Vagina (tissue), 2 donors: ENCODE measurements around the gene SOX12. TPM values are rescaled to one million over a fixed set of nuclear protein-coding genes. Genes with fewer than 3 reads are reported as not detected.

Experiments
- DNase-seq, 2 donors: peaks; one replicate each; pipeline ENCODE4 v3.0.0-alpha.2; 2017; ENCODE audit errors: extremely low spot score in 2 of 2
- H3K27ac ChIP-seq: fragments of 200-600 bp; sonication (generic); one replicate; pipeline ENCODE4 v1.5.1; 2019
- H3K27me3 ChIP-seq: fragments of 200-600 bp; sonication (generic); one replicate; pipeline ENCODE4 v1.5.1; 2019
- H3K36me3 ChIP-seq, 2 donors: fragments of 200-600 bp; sonication (generic); one replicate each; pipeline ENCODE4 v1.5.1; 2017 to 2019
- H3K4me1 ChIP-seq: fragments of 200-600 bp; sonication (generic); one replicate; pipeline ENCODE4 v1.5.1; 2019
- H3K4me3 ChIP-seq, 2 donors: fragments of 200-600 bp; sonication (generic); 1 replicate in 1 of 2; 2 replicates in 1 of 2; pipeline ENCODE4 v1.5.1; 2016 to 2019
- H3K9me3 ChIP-seq: fragments of 200-600 bp; sonication (generic); one replicate; pipeline ENCODE4 v1.5.1; 2019
- POLR2A ChIP-seq, 2 donors: fragments of 450-650 bp; IDR thresholded peaks; one replicate each; pipeline ENCODE4 v1.6.1; 2017; ENCODE audit warnings: antibody characterized with exemption in 2 of 2, mild to moderate bottlenecking in 2 of 2, moderate library complexity in 2 of 2
- POLR2AphosphoS5 ChIP-seq, 2 donors: sonication (generic); formaldehyde crosslinking; IDR thresholded peaks; one replicate each; pipeline ENCODE4 v1.9.0; 2017; ENCODE audit warnings: antibody characterized with exemption in 2 of 2, mild to moderate bottlenecking in 2 of 2, low read depth in 1 of 2; ENCODE audit not compliant: insufficient read depth in 1 of 2
- intact Hi-C: fragments of 100-400 bp; cut with DNase I; formaldehyde crosslinking; loops from one replicate; pipeline ENCODE4 v1.15.1; 2023
- total RNA-seq: library from RNA; depleted of rRNA; stranded (reverse); fragments of >200 nt; gene quantifications from one replicate; pipeline ENCODE4 v1.2.3, GENCODE V29; 2016
- TF ChIP-seq, protein P1 (sequence below), 3 experiments: fragments of 450-650 bp in 2 of 3; fragments of 200-600 bp in 1 of 3; sonication (generic) in 1 of 3; IDR thresholded peaks; one replicate each; pipeline ENCODE4 v1.5.1; 2017 to 2019; ENCODE audit warnings: antibody characterized with exemption in 3 of 3, mild to moderate bottlenecking in 2 of 3, moderate library complexity in 2 of 3

The SOX12 gene
- total RNA-seq, 1 donor from 2014 or later = 4.4 TPM

DNA sequence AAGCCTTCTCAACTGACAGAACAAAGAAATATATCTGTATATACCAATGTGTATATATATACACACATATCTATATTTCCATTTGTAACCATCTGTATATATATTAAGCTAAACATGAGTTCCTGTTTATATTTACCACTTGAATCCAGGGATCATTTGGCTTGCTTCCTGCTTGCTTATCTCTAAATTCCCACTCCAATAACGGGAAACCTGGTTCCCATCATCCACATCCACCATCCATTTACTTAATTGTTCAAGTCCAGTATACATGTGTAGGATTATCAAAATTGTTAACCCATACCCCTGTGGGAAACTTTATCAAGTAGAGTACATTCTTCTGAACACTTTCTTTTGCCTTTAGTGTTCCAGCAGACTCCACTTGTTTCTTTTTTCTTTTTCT lies 12.5 kb upstream of the SOX12 start:
- Histone ChIP-seq H3K27me3 (no peaks in the 10 kb centered on the region), H3K4me3 (no peak overlapping the region), H3K27ac (no peak overlapping the region), H3K36me3 (no peaks in the 10 kb centered on the region), H3K9me3 (no peaks in the 10 kb centered on the region), H3K4me1 (peaks cover 25% of the 10 kb centered on the region)
- DNase-seq = no peak
- TF ChIP-seq, protein P1, sequence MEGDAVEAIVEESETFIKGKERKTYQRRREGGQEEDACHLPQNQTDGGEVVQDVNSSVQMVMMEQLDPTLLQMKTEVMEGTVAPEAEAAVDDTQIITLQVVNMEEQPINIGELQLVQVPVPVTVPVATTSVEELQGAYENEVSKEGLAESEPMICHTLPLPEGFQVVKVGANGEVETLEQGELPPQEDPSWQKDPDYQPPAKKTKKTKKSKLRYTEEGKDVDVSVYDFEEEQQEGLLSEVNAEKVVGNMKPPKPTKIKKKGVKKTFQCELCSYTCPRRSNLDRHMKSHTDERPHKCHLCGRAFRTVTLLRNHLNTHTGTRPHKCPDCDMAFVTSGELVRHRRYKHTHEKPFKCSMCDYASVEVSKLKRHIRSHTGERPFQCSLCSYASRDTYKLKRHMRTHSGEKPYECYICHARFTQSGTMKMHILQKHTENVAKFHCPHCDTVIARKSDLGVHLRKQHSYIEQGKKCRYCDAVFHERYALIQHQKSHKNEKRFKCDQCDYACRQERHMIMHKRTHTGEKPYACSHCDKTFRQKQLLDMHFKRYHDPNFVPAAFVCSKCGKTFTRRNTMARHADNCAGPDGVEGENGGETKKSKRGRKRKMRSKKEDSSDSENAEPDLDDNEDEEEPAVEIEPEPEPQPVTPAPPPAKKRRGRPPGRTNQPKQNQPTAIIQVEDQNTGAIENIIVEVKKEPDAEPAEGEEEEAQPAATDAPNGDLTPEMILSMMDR (IDR thresholded peaks at IDR 0.05) = no peak
- TF ChIP-seq POLR2AphosphoS5 (IDR thresholded peaks at IDR 0.05; ENCODE audit: insufficient read depth in 1 of 2, low read depth in 1 of 2) (no peak), POLR2A (IDR thresholded peaks at IDR 0.05) (no peak)
- intact Hi-C loops = no loop called here

DNA sequence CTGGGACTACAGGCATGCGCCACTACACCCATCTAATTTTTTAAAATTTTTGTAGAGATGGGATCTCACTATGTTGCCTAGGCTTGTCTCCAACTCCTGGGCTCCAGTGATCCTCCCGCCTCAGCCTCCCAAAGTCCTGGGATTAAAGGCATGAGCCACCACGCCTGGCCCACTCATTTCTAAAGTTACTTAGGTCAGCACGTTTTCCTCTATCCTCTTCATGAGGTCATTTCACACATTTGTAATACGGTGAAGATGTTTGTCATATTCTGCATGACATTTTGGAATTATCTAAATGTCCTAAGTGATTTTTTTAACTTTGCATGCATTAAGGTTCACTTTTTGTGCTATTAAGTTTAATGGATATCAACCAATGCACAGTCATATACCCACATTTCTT lies 11.9 kb upstream of the SOX12 start:
- TF ChIP-seq POLR2AphosphoS5 (IDR thresholded peaks at IDR 0.05; ENCODE audit: insufficient read depth in 1 of 2, low read depth in 1 of 2) (no peak), POLR2A (IDR thresholded peaks at IDR 0.05) (no peak)
- TF ChIP-seq, protein P1 (IDR thresholded peaks at IDR 0.05) = no peak
- H3K9me3 ChIP-seq = no peaks in the 10 kb centered on the region
- H3K27ac ChIP-seq = no peak overlapping the region
- peaks cover 25% of the 10 kb centered on the region for H3K4me1 ChIP-seq
- no peaks in the 10 kb centered on the region for H3K27me3 ChIP-seq
- no peak for DNase-seq
- intact Hi-C loops = no loop called here
- H3K36me3 ChIP-seq = no peaks in the 10 kb centered on the region
- no peak overlapping the region for H3K4me3 ChIP-seq

DNA sequence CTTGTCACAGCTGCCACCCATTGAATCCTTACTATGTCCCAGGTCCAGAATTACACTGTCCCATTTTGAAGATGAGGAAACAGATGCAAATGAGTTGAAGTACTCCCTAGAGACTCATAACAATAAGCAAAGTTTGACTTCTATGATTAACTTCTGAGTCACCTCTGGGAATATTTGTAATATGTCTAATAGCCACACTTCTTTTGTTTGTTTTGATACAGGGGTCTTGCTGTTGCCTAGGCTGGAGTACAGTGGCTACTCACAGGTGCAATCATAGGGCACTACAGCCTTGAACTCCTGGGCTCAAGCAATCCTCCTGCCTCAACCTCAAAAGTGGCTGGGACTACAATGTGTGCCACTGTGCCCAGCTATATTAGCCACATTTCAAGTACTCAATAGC lies 11.4 kb upstream of the SOX12 start:
- Histone ChIP-seq H3K4me1 (peaks cover 21% of the 10 kb centered on the region), H3K27ac (no peak overlapping the region), H3K9me3 (no peaks in the 10 kb centered on the region), H3K27me3 (no peaks in the 10 kb centered on the region), H3K4me3 (no peak overlapping the region), H3K36me3 (no peaks in the 10 kb centered on the region)
- intact Hi-C loops = no loop called here
- no peak for TF ChIP-seq POLR2A (IDR thresholded peaks at IDR 0.05)
- TF ChIP-seq, protein P1 (IDR thresholded peaks at IDR 0.05) = no peak
- no peak for TF ChIP-seq POLR2AphosphoS5 (IDR thresholded peaks at IDR 0.05; ENCODE audit: insufficient read depth in 1 of 2, low read depth in 1 of 2)
- DNase-seq = no peak

DNA sequence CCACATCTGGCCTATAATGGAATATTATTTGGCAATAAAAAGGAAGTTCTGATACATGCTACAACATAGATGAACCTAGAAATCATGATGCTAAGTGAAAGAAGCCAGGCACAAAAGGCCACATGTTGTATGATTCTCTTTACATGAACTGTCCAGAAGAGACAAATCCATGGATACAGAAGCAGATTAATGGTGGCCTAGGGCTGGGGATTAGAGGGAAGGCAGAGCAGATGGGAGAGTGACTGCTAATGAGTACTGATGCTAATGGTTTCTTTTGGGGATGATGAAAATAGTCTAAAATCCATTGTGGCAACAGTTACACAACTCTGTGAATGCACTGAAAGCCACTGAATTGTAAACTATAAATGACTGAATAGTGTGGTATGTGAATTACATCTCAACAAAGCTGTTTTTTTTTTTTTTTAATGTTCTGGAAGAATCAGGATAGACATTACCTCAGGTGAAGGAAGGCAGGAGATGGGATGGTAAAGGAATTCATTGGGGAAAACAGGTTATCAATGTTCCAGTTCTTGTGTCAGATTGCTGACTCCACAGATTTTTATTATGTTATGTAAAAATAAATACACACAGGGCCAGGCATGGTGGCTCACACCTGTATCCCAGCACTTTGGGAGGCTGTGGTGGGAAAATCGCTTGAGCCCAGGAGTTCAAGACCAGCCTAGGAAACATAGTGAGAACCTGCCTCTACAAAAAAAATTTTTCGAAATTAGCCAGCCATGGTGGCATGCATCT lies 8.9 kb upstream of the SOX12 start:
- H3K27ac ChIP-seq = no peak overlapping the region
- no peak for DNase-seq
- intact Hi-C loops = no loop called here

More for the DNA sequence above, 8.9 kb upstream of the SOX12 start:
- no peaks in the 10 kb centered on the region for H3K4me1 ChIP-seq
- H3K4me3 ChIP-seq = no peak overlapping the region
- no peaks in the 10 kb centered on the region for H3K27me3 ChIP-seq
- H3K36me3 ChIP-seq = no peaks in the 10 kb centered on the region
- TF ChIP-seq POLR2AphosphoS5 (IDR thresholded peaks at IDR 0.05; ENCODE audit: insufficient read depth in 1 of 2, low read depth in 1 of 2) = no peak
- TF ChIP-seq, protein P1 (IDR thresholded peaks at IDR 0.05) = no peak
- no peak for TF ChIP-seq POLR2A (IDR thresholded peaks at IDR 0.05)
- H3K9me3 ChIP-seq = no peaks in the 10 kb centered on the region
